Panc1 (cell line): ENCODE results near the gene KIAA2012.

Experiments used
- POLR2AphosphoS5 ChIP-seq: IDR thresholded peaks from 2 replicates; pipeline ENCODE4 v1.6.1; 2012; ENCODE audit warnings: mild to moderate bottlenecking, low read depth, low read length, moderate library complexity
- SIN3A ChIP-seq: IDR thresholded peaks from 2 replicates; pipeline ENCODE4 v1.6.1; 2012; ENCODE audit warnings: low read depth, mild to moderate bottlenecking, low read length, moderate library complexity, borderline replicate concordance; ENCODE audit not compliant: insufficient read depth
- TF ChIP-seq, protein P1 (sequence below): fragments of 450-650 bp; IDR thresholded peaks from 2 replicates; pipeline ENCODE4 v1.5.1; 2017; ENCODE audit warnings: mild to moderate bottlenecking
- TF ChIP-seq, protein P2 (sequence below), 2 experiments: IDR thresholded peaks; 2 replicates each; pipeline ENCODE4 v1.6.1; 2011 to 2012; ENCODE audit warnings: low read depth in 2 of 2, control low read depth in 1 of 2, low read length in 1 of 2, mild to moderate bottlenecking in 1 of 2, moderate library complexity in 1 of 2; ENCODE audit not compliant: insufficient read depth in 1 of 2

DNA sequence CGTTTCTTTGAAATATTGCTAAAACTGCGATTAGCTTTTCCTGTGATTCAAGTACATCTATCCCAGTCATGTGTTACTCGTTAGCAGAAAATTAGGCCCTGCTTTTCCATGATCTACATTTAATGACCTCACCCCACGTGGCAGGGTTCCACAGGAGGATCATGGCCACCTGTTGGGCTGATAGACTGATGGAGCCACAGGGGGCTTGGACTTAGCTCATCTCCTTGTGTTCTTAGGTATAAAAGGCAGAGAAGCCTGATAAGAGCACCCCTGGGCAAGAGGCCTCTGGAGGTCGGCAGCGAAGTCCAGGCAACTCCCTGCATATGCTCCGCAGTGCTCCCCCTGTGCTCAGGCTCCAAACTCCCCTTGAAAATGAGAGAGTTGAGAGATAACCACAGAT, 26.5 kb upstream of the KIAA2012 start:
- TF ChIP-seq, protein P1, sequence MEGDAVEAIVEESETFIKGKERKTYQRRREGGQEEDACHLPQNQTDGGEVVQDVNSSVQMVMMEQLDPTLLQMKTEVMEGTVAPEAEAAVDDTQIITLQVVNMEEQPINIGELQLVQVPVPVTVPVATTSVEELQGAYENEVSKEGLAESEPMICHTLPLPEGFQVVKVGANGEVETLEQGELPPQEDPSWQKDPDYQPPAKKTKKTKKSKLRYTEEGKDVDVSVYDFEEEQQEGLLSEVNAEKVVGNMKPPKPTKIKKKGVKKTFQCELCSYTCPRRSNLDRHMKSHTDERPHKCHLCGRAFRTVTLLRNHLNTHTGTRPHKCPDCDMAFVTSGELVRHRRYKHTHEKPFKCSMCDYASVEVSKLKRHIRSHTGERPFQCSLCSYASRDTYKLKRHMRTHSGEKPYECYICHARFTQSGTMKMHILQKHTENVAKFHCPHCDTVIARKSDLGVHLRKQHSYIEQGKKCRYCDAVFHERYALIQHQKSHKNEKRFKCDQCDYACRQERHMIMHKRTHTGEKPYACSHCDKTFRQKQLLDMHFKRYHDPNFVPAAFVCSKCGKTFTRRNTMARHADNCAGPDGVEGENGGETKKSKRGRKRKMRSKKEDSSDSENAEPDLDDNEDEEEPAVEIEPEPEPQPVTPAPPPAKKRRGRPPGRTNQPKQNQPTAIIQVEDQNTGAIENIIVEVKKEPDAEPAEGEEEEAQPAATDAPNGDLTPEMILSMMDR = no peak
- TF ChIP-seq, protein P2, sequence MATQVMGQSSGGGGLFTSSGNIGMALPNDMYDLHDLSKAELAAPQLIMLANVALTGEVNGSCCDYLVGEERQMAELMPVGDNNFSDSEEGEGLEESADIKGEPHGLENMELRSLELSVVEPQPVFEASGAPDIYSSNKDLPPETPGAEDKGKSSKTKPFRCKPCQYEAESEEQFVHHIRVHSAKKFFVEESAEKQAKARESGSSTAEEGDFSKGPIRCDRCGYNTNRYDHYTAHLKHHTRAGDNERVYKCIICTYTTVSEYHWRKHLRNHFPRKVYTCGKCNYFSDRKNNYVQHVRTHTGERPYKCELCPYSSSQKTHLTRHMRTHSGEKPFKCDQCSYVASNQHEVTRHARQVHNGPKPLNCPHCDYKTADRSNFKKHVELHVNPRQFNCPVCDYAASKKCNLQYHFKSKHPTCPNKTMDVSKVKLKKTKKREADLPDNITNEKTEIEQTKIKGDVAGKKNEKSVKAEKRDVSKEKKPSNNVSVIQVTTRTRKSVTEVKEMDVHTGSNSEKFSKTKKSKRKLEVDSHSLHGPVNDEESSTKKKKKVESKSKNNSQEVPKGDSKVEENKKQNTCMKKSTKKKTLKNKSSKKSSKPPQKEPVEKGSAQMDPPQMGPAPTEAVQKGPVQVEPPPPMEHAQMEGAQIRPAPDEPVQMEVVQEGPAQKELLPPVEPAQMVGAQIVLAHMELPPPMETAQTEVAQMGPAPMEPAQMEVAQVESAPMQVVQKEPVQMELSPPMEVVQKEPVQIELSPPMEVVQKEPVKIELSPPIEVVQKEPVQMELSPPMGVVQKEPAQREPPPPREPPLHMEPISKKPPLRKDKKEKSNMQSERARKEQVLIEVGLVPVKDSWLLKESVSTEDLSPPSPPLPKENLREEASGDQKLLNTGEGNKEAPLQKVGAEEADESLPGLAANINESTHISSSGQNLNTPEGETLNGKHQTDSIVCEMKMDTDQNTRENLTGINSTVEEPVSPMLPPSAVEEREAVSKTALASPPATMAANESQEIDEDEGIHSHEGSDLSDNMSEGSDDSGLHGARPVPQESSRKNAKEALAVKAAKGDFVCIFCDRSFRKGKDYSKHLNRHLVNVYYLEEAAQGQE (IDR thresholded peaks at IDR 0.05; ENCODE audit: insufficient read depth in 1 of 2, low read depth in 2 of 2, low read length in 1 of 2) = no peak
- no peak for TF ChIP-seq SIN3A
- TF ChIP-seq POLR2AphosphoS5 = no peak
